Psoas muscle (tissue), 8 donors: ENCODE results near the gene PARVA. TPM values are rescaled to one million over a fixed set of nuclear protein-coding genes. Genes with fewer than 3 reads are reported as not detected.

Source experiments
- ATAC-seq, 4 donors: fragments of 200-7000 bp; cut with Tn5 transposase; one replicate each; pipeline ENCODE4 v1.9.1; 2020; ENCODE audit warnings: moderate library complexity in 3 of 4, mild to moderate bottlenecking in 2 of 4
- DNase-seq, 2 donors: peaks; one replicate each; pipeline ENCODE4 v3.0.0-alpha.2; 2020
- H3K27ac ChIP-seq: fragments of 200-600 bp; one replicate; pipeline ENCODE4 v1.8.0; 2022
- H3K27me3 ChIP-seq, 3 donors: fragments of 200-600 bp in 1 of 3; one replicate each; pipeline versions ENCODE4 v1.6.1 to v1.8.0; 2013 to 2022; ENCODE audit warnings: low read length in 2 of 3, mild to moderate bottlenecking in 2 of 3, moderate library complexity in 1 of 3; ENCODE audit not compliant: insufficient read depth in 3 of 3
- H3K36me3 ChIP-seq, 2 donors: fragments of 200-600 bp in 1 of 2; one replicate each; pipeline versions ENCODE4 v1.6.1 to v1.8.0; 2013 to 2022; ENCODE audit warnings: low read depth in 1 of 2, mild to moderate bottlenecking in 1 of 2, moderate library complexity in 1 of 2; ENCODE audit not compliant: insufficient read depth in 1 of 2
- H3K4me1 ChIP-seq: fragments of 200-600 bp; one replicate; pipeline ENCODE4 v1.8.0; 2022
- H3K4me3 ChIP-seq: fragments of 200-600 bp; one replicate; pipeline ENCODE4 v1.8.0; 2022; ENCODE audit warnings: mild to moderate bottlenecking
- H3K9me3 ChIP-seq: fragments of 200-600 bp; one replicate; pipeline ENCODE4 v1.8.0; 2022
- CTCF ChIP-seq: fragments of 200-600 bp; IDR thresholded peaks from one replicate; pipeline ENCODE4 v1.8.0; 2022; ENCODE audit warnings: antibody characterized with exemption
- WGBS, 3 donors: extraction: QIAGEN DNeasy Blood & Tissue Kit; methylation state at CpG; one replicate each; pipeline versions ENCODE4 v1.1.6 to v1.1.7; 2013; 5-methylcytosine and 5-hydroxymethylcytosine counted together
- intact Hi-C, 2 donors: fragments of 100-400 bp; cut with DNase I; formaldehyde crosslinking; loops; one replicate each; pipeline versions ENCODE4 v1.11.0 to v1.14.2; 2022
- polyA plus RNA-seq, 3 donors: library from polyadenylated mRNA; stranded (reverse); fragments of 200-250 nt; gene quantifications; one replicate each; pipeline ENCODE4 v1.2.3, GENCODE V29; 2013
- total RNA-seq, 4 donors: library from RNA; stranded (reverse); fragmentation: NEBNext Ultra II Directional in 2 of 4; extraction: Animal tissue kit (Norgen Biotek cat#: 25700) in 2 of 4; gene quantifications; one replicate each; pipeline versions ENCODE4 v1.2.1 to v1.2.4, GENCODE V29; 2021 to 2023
- donor health status: healthy with polysubstance abuse.
- donor health status: DM: no; HTN: no; CAD: no; lungs with moderate emphysema.
- donor health status: Bipolar disorder and iron deficiency.
- donor health status: healthy.
- donor health status: DM: yes; HTN: yes; CAD: no.
- donor health status: DM: no; HTN: no; CAD: no.
- donor health status: DM: no; HTN: no; CAD: no.
- donor health status: DM: yes; HTN: yes; CAD: no.

PARVA gene
- total and polyA plus RNA-seq, 7 donors: 4.4 to 22.7 (median 8.5) TPM

GRCh38 chr11:12524865-12525264 is 147.5 kb downstream of the PARVA start:
- 77 to 94% (median 78%) methylated on average over 5 of the region's 5 CpGs for WGBS, 3 donors
- Histone ChIP-seq H3K27me3 (no peaks in the 10 kb centered on the region), H3K4me3 (no peak overlapping the region), H3K4me1 (no peaks in the 10 kb centered on the region), H3K27ac (no peak overlapping the region), H3K9me3 (no peaks in the 10 kb centered on the region), H3K36me3 (peaks cover 0 to 11% of the 10 kb centered on the region in 2 donors)
- DNase-seq (peak; percentile 65 to 81), ATAC-seq (peak in 3 of 4 donors; percentile 37 to 52 (median 41))
- TF ChIP-seq CTCF: no peak
- intact Hi-C loops: no loop called here

GRCh38 chr11:12525466-12526055 is 148.2 kb downstream of the PARVA start:
- no peaks in the 10 kb centered on the region for H3K4me1 ChIP-seq
- intact Hi-C loops: no loop called here
- peaks cover 0 to 11% of the 10 kb centered on the region in 2 donors for H3K36me3 ChIP-seq
- H3K4me3 ChIP-seq: no peak overlapping the region
- no peak for TF ChIP-seq CTCF
- no peak overlapping the region for H3K27ac ChIP-seq
- ATAC-seq (no peak), DNase-seq (no peak)
- WGBS, 3 donors: 92 to 96% (median 96%) methylated on average over 1 of the region's 1 CpG
- H3K27me3 ChIP-seq: no peaks in the 10 kb centered on the region
- no peaks in the 10 kb centered on the region for H3K9me3 ChIP-seq

GRCh38 chr11:12526789-12527188 is 149.4 kb downstream of the PARVA start:
- no peak overlapping the region for H3K4me3 ChIP-seq
- H3K27ac ChIP-seq: no peak overlapping the region
- DNase-seq (no peak), ATAC-seq (peak in 1 of 4 donors; percentile 26)
- intact Hi-C loops: no loop called here
- H3K27me3 ChIP-seq: no peaks in the 10 kb centered on the region
- no peaks in the 10 kb centered on the region for H3K4me1 ChIP-seq
- H3K9me3 ChIP-seq: no peaks in the 10 kb centered on the region
- whole genome bisulfite sequencing, 3 donors: 82 to 84% (median 83%) methylated on average over 1 of the region's 1 CpG
- no peak for TF ChIP-seq CTCF
- peaks cover 0 to 11% of the 10 kb centered on the region in 2 donors for H3K36me3 ChIP-seq

- DNase-seq (no peak), ATAC-seq (no peak)
- Histone ChIP-seq H3K36me3 (peaks cover 0 to 11% of the 10 kb centered on the region in 2 donors), H3K27ac (no peak overlapping the region), H3K27me3 (no peaks in the 10 kb centered on the region), H3K9me3 (no peaks in the 10 kb centered on the region), H3K4me3 (no peak overlapping the region), H3K4me1 (no peaks in the 10 kb centered on the region)
- TF ChIP-seq CTCF: no peak
- WGBS, 3 donors: 64 to 90% (median 71%) methylated on average over 2 of the region's 2 CpGs
- intact Hi-C loops: no loop called here
Observed at GRCh38 chr11:12528487-12528886, 151.1 kb downstream of the PARVA start.

GRCh38 chr11:12529041-12529440 is 151.7 kb downstream of the PARVA start:
- no peak for DNase-seq
- Histone ChIP-seq H3K27me3 (no peaks in the 10 kb centered on the region), H3K36me3 (peaks cover 0 to 11% of the 10 kb centered on the region in 2 donors), H3K4me1 (no peaks in the 10 kb centered on the region), H3K27ac (no peak overlapping the region), H3K9me3 (no peaks in the 10 kb centered on the region), H3K4me3 (no peak overlapping the region)
- intact Hi-C loops: no loop called here
- no peak for ATAC-seq
- 83 to 97% (median 91%) methylated on average over 5 of the region's 5 CpGs for WGBS, 3 donors
- TF ChIP-seq CTCF: no peak
